Bronchial epithelial cell (primary cell): ENCODE data around the gene SMIM11. TPM values are rescaled to one million over a fixed set of nuclear protein-coding genes. Genes with fewer than 3 reads are reported as not detected.

ENCODE experiments used
- DNase-seq: peaks from one replicate; pipeline ENCODE4 v3.0.0-alpha.2; 2010; ENCODE audit warnings: low read depth
- FAIRE-seq: peaks from 2 replicates; lab custom pipeline; 2011; peaks lifted over from hg19 to GRCh38; lab: Jason Lieb, UNC
- H3K27me3 ChIP-seq: 2 replicates; pipeline ENCODE4 v1.5.1; 2011; ENCODE audit warnings: low read length; ENCODE audit not compliant: control insufficient read depth, insufficient read depth
- H3K36me3 ChIP-seq: 2 replicates; pipeline ENCODE4 v1.5.1; 2011; ENCODE audit warnings: low read length; ENCODE audit not compliant: control insufficient read depth, insufficient read depth
- H3K4me3 ChIP-seq: 2 replicates; pipeline ENCODE4 v1.5.1; 2011; ENCODE audit warnings: mild to moderate bottlenecking, low read depth, low read length, control low read depth
- total RNA-seq: library from RNA; depleted of rRNA; stranded (reverse); fragments of >200 nt; gene quantifications from 2 replicates; pipeline ENCODE4 v1.2.1, GENCODE V29; 2014
- TF ChIP-seq, protein P1 (sequence below): IDR thresholded peaks from 2 replicates; pipeline ENCODE4 v1.5.1; 2011; ENCODE audit warnings: mild to moderate bottlenecking, moderate library complexity, low read length, control low read depth, inconsistent platforms; ENCODE audit not compliant: insufficient read depth, severe bottlenecking

Gene SMIM11
- total RNA-seq, 1 donor from 2014 or later: 2.9 TPM

DNA sequence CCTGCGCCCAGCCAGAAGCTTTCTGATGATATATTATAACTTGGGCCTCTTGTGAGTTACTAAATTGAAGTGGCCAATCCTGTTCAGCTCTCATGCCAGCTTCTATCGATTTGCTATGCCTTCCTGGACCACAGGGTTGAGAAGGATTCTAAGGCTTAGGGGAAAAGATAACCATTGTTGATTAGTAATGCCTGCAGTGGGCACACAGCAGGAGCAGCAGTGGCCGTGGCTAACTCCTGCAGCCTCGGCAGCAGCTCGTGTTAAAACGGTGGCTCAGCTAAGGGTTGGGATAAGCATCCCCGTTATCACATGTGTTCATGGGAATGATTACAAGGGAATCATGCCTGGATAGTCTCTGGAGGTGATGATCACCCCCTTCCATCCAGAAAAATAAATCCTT, 32.0 kb upstream of the SMIM11 start:
- TF ChIP-seq, protein P1, sequence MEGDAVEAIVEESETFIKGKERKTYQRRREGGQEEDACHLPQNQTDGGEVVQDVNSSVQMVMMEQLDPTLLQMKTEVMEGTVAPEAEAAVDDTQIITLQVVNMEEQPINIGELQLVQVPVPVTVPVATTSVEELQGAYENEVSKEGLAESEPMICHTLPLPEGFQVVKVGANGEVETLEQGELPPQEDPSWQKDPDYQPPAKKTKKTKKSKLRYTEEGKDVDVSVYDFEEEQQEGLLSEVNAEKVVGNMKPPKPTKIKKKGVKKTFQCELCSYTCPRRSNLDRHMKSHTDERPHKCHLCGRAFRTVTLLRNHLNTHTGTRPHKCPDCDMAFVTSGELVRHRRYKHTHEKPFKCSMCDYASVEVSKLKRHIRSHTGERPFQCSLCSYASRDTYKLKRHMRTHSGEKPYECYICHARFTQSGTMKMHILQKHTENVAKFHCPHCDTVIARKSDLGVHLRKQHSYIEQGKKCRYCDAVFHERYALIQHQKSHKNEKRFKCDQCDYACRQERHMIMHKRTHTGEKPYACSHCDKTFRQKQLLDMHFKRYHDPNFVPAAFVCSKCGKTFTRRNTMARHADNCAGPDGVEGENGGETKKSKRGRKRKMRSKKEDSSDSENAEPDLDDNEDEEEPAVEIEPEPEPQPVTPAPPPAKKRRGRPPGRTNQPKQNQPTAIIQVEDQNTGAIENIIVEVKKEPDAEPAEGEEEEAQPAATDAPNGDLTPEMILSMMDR: no peak
- FAIRE-seq: no peak
- Histone ChIP-seq H3K27me3 (no peaks in the 10 kb centered on the region), H3K36me3 (no peaks in the 10 kb centered on the region), H3K4me3 (no peak overlapping the region)
- DNase-seq: no peak

DNA sequence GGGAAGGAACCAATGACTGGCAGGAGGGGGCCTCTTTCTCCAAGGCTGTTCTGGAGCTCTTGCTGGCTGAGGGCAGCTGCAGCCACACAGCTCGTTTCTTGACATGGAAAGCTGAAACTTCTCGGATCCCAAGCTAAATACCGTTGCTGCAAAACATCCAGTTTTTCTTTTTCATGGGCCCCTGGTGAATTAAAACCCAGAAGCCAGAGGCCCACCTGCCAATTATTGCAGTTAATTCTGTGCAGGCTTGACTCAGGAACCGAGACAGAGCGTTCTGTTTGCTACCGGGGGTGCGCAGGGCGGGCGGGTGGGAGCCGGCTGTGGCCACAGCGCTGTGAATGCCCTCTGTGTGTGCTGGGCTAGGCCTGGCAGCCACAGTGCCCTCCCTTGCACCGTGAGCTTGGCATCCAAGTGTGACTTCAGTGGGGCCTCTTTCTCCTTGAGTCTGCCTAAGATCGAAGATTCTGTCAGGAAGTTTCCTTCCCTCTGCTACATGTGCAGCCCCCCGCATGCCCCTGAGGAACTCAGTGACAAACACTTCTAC, 31.4 kb upstream of the SMIM11 start:
- no peak for FAIRE-seq

DNA sequence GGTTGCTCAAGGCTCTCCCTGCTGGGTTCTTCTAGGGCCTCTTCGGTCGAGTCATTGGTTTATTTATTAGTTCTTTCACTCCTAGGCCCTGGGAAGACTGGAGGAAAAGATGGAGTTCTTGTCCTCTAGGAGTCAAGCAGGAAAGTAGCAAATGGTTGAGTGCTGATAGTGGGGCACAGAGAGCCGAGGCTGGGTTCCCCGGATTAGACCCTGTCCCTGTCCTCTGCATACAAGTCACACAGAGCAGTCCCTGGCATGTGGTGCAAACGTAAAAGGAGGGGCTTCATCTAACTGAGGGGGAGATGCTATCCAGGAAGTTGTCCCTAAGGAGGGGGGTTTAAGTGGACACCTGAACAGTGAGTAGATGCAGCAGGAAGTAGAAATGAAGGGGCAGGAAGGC, 30.7 kb upstream of the SMIM11 start:
- TF ChIP-seq, protein P1: no peak
- FAIRE-seq: no peak
- no peak for DNase-seq
- Histone ChIP-seq H3K36me3 (no peaks in the 10 kb centered on the region), H3K4me3 (no peak overlapping the region), H3K27me3 (no peaks in the 10 kb centered on the region)

More for the DNA sequence above, 31.4 kb upstream of the SMIM11 start:
- Histone ChIP-seq H3K27me3 (no peaks in the 10 kb centered on the region), H3K36me3 (no peaks in the 10 kb centered on the region), H3K4me3 (no peak overlapping the region)
- DNase-seq: no peak
- TF ChIP-seq, protein P1: no peak

DNA sequence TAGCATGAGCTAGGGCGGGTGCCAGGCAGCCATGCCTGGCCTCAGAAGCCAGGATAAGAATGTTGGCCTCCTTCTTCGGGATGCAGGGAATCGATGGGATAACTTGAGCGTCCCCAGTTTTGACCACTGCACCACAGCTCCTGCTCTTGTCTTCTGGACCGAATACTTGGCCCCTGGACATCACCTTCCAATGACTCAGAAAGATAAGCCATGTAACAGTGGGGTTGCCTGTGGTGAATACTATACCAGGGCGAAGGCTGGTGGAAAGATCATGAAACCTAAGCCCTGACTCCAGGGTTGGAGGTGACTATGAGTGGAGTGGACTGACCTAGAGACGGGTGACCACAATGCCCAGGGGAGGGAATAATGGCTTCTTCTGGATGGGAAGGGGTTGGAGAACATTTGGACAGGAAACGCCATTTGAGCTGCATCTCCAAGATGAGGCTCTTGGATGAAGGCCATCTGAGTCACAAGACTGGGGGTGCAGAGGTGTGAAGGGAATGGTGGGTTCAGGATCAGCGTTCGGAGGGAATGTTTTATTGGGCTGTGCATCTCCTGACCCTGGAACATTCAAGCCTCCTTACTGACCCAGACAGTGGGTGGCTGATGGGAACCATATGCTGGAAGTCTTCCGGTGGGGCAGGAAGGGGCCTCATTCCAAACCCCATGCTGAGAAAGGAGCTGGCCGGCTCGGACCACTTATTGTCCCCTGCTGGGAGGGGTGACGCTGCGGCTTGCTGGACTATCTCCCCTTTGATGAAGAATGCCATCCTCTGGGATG, 30.0 kb upstream of the SMIM11 start:
- Histone ChIP-seq H3K36me3 (no peaks in the 10 kb centered on the region), H3K4me3 (no peak overlapping the region), H3K27me3 (no peaks in the 10 kb centered on the region)
- DNase-seq (no peak), FAIRE-seq (no peak)
- TF ChIP-seq, protein P1: no peak

DNA sequence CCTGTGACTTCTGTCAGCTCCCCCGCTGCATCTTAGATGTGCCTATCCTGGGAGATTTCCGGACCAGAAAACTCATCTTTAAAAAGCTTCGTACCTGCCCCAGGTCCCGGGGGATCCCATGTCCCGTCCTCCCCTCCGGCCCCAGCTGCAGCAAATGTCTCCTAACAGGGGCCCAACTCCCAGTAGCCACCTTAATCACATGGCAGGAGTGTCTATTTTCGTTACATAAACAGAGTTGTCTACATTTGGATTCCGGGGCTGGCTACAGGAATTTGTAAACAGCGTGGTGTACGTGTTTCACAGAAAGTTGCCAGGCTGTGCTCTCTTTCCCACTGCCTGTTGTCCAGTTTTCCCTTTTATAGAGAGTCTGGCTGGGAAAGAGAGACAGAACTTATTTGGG, 29.4 kb upstream of the SMIM11 start:
- no peaks in the 10 kb centered on the region for H3K36me3 ChIP-seq
- FAIRE-seq: no peak
- H3K4me3 ChIP-seq: no peak overlapping the region
- no peaks in the 10 kb centered on the region for H3K27me3 ChIP-seq
- TF ChIP-seq, protein P1: no peak
- no peak for DNase-seq
